GM18502 (cell line): ENCODE measurements around the gene ZNF547.
A peak's percentile ranks its signal among the peaks of the same experiment; 100 is the strongest.
"Not testable (repeated sequence)": the region's sequence is repeated elsewhere in the genome, so short reads cannot be mapped to it uniquely, and the experiment has no call there.

Experiments
- ATAC-seq: cut with Tn5 transposase; IDR thresholded peaks from one replicate; pipeline ENCODE4 v1.9.1; 2021; ENCODE audit warnings: mild to moderate bottlenecking; ENCODE audit not compliant: unreplicated experiment, poor library complexity

The ZNF547 gene

GRCh38 chr19:57366776-57367175, 3.4 kb downstream of the ZNF547 start:
- ATAC-seq: no peak

- ATAC-seq: no peak
These were observed 10.8 kb downstream of the ZNF547 start for GRCh38 chr19:57374179-57374578.

- not testable (repeated sequence) for ATAC-seq
These were observed 11.3 kb downstream of the ZNF547 start for GRCh38 chr19:57374647-57375046.

DNA sequence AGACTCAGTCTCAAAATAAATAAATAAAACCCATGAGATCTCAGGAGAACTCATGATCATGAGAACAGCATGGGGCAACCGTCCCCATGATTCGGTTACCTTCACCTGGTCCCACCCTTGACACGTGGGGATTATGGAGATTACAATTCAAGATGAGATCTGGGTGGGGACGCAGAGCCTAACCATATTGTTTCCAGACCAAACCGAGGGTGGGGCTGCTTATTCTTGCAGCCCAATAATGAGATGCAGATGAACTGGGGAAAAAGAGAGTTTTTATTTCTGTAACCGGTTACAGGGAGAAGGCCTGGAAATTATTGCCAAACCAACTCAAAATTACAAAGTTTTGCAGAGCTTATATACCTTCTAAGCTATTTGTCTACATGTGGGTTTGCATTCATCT, 12.8 kb downstream of the ZNF547 start:
- ATAC-seq: no peak

- ATAC-seq: no peak
These were observed 14.3 kb downstream of the ZNF547 start for GRCh38 chr19:57377498-57378146.

DNA sequence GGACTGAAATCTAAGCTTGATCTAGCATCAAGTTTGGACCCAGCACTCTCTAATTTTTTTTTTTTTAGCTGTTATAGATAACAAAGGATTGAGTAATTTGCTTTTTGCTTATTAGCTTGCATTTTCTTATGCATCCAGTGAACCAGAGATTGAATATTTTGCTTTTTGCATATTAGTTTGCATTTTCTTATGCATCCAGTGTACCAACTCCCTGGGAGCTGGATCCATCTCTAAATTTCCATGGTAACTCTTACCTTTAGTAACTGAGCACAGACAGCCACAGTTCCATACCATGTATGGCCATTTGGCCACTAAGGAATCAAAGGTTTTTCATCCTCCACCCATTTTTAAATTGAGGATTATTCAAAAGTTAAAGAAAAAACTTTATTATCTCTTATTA, 17.6 kb downstream of the ZNF547 start:
- no peak for ATAC-seq

GRCh38 chr19:57382806-57383488, 19.6 kb downstream of the ZNF547 start:
- no peak for ATAC-seq

- no peak for ATAC-seq
These were observed 25.9 kb downstream of the ZNF547 start for GRCh38 chr19:57389194-57389729.

GRCh38 chr19:57389730-57390598, 26.6 kb downstream of the ZNF547 start, which contains the start of gene ZNF548:
Gene ZNF548 (plus strand): TSS chr19:57389854. CDS start chr19:57390100, 246 bp downstream.
- ATAC-seq: peak; percentile 97

GRCh38 chr19:57395710-57396109, 32.4 kb downstream of the ZNF547 start:
- ATAC-seq: no peak

- ATAC-seq: no peak
These were observed 35.5 kb downstream of the ZNF547 start for GRCh38 chr19:57398868-57399267.

DNA sequence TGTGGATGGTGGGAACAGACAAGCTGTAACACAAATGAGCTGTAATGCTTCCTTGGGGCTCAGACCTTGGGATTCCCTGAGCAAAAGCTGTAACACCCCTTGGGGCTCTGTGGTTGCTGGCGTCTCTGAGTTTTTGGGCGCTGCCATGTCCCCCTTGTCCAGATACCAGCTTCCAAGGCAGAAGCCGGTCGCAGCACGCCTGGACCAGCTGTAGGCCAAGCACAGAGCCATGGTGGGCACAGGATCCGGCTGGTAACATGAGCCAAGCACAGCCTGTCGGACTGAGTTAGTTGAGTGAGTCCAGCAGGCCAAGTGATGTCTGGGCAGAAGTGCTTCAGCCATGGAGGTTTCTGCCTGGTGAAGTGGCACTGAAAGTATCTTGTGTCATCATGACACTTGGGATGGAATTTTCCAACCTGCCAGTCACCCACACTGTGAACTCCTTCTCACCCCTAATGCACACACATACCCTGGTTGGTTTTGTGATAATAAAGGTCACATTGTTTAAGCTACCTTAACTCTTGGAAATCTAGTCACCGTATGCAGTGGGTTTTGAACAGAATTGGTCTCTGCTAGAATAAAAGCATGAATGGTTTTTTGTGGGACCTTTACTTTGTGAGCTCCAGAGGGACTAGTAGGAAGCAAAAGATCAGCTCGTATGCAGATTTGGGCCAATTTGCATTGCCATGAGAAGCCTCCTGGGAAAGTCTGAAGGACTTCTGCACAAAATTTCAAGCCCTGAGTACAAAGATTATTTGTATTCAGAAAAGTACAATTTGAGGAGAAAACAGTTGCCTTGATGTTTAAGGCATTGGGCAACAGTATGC, 40.6 kb downstream of the ZNF547 start:
- no peak for ATAC-seq

DNA sequence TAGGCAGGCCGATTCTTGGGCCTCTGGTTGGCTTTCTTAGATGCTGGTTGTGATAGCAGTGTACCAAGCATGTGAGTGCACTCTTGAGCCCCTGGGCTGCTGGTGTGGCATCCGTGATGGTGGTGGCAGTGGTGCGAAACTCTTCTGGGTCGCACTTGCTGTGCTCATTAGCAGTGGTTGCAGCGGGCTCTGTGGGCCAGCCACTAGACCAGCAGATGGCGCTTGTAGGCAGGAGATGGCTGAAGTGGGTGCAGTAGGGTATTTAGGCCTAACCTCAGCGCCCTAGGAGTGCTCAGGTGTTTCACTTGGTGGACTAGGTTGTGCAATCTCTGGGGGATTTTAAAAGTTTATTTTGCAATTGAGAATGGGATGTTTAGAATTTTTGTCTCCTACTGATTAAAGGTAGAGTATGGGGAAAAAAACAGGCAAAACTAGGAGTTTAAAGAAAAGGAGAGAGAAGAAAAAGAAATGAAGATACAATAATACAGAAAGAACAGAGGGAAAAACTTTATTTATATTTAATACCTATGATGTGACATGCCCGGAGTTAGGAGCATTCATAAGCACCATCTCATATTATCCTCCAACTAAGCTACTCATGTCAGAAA, 43.3 kb downstream of the ZNF547 start:
- no peak for ATAC-seq

DNA sequence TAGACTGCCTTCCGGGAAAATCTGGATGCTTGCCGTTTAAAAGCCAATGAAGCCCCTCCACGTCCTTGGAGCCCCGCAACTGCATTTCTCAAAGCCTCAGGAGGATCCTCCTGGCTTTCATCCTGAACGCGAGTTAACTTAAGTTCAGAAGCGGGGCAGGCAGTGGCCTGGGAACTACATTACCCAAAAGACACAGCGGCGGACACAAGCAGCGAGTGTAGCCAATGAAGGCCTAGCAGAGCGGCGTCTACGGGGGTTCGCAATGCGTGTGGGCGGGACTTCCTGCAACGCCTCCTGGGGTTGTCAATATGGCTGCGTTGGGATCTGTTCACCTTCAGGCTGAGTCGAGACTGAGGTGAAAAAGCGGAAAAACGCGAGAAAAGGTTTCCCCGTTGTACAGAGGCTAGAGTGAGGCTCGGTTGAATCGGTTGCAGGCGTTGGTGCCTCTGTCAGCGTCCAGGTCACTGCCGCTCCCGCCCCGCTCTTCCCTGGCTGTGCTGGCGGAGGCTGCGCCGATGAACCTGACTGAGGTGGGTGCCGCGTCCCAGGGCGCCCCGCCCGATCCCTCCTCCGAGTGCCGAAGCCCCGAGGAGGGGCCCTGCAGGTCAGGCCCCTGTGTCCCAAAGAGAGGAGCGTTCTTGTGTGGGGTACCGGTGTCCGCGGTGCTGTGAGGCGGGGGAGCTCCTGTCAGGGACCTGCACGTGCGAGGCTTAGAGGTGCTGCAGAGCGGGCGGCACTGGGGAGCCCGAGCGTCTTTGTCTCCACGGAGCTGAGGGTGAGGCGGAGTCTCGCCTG, 47.7 kb downstream of the ZNF547 start, which contains the start of gene ZNF17:
ZNF17 (plus strand) TSS at position 285 of the 795 bp plus-strand sequence. CDS start 2,455 bp downstream, outside the sequence.
- ATAC-seq: peak; percentile 96

- ATAC-seq: no peak
These were observed 56.1 kb downstream of the ZNF547 start for GRCh38 chr19:57419439-57419838.

- no peak for ATAC-seq
These were observed 57.7 kb downstream of the ZNF547 start for GRCh38 chr19:57421037-57421436.
